ENCODE measurements around the gene ZNF740. TPM values are rescaled to one million over a fixed set of nuclear protein-coding genes. Genes with fewer than 3 reads are reported as not detected.

The ZNF740 gene
- polyA plus RNA-seq, 1 donor from 2014 or later, result 24.3 TPM

DNA sequence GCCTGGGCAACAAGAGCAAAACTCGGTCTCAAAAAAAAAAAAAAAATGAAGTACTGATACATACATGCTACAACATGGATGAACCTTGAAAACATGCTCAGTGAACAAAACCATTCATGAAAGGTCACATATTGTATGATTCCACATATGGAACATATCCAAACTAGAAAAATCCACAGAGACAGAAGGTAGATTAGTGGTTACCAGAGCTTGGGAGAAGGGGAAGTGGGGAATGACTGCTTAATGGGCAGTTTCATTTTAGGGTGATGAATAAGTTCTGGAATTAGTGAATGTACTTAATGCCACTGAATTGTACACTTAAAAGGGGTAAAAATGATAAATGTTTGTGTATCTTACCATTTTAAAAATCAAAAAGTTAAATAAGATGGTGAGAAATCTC is 23.8 kb downstream of the ZNF740 start:
- Histone ChIP-seq H3K27ac (ENCODE audit: low read length) (no peak overlapping the region), H3K79me2 (replicated peaks; ENCODE audit: insufficient read depth, low read length) (no peaks in the 10 kb centered on the region), H3K4me3 (ENCODE audit: low read length) (no peak overlapping the region), H3F3A (ENCODE audit: insufficient read depth, low read length, poor library complexity, severe bottlenecking) (no peaks in the 10 kb centered on the region), H3K9me3 (ENCODE audit: low read length) (no peaks in the 10 kb centered on the region), H3K36me3 (ENCODE audit: insufficient read depth, low read length) (no peaks in the 10 kb centered on the region), H3K4me2 (ENCODE audit: low read length) (no peak overlapping the region), H2AFZ (ENCODE audit: low read depth, low read length) (no peak overlapping the region), H3K9me2 (ENCODE audit: insufficient read depth, low read length) (no peaks in the 10 kb centered on the region), H3K27me3 (ENCODE audit: insufficient read depth, low read depth, low read length) (no peaks in the 10 kb centered on the region), H4K20me1 (ENCODE audit: insufficient read depth) (no peaks in the 10 kb centered on the region), H3K9ac (ENCODE audit: low read length) (no peak overlapping the region)
- TF ChIP-seq TAF1 (IDR thresholded peaks at IDR 0.05; ENCODE audit: low read depth) (no peak), POLR2AphosphoS5 (IDR thresholded peaks at IDR 0.05) (no peak), EP300 (conservative IDR thresholded peaks at IDR 0.05; ENCODE audit: poor library complexity, severe bottlenecking) (no peak)
- TF ChIP-seq, protein P1, sequence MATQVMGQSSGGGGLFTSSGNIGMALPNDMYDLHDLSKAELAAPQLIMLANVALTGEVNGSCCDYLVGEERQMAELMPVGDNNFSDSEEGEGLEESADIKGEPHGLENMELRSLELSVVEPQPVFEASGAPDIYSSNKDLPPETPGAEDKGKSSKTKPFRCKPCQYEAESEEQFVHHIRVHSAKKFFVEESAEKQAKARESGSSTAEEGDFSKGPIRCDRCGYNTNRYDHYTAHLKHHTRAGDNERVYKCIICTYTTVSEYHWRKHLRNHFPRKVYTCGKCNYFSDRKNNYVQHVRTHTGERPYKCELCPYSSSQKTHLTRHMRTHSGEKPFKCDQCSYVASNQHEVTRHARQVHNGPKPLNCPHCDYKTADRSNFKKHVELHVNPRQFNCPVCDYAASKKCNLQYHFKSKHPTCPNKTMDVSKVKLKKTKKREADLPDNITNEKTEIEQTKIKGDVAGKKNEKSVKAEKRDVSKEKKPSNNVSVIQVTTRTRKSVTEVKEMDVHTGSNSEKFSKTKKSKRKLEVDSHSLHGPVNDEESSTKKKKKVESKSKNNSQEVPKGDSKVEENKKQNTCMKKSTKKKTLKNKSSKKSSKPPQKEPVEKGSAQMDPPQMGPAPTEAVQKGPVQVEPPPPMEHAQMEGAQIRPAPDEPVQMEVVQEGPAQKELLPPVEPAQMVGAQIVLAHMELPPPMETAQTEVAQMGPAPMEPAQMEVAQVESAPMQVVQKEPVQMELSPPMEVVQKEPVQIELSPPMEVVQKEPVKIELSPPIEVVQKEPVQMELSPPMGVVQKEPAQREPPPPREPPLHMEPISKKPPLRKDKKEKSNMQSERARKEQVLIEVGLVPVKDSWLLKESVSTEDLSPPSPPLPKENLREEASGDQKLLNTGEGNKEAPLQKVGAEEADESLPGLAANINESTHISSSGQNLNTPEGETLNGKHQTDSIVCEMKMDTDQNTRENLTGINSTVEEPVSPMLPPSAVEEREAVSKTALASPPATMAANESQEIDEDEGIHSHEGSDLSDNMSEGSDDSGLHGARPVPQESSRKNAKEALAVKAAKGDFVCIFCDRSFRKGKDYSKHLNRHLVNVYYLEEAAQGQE (IDR thresholded peaks at IDR 0.05; ENCODE audit: borderline replicate concordance), result no peak

DNA sequence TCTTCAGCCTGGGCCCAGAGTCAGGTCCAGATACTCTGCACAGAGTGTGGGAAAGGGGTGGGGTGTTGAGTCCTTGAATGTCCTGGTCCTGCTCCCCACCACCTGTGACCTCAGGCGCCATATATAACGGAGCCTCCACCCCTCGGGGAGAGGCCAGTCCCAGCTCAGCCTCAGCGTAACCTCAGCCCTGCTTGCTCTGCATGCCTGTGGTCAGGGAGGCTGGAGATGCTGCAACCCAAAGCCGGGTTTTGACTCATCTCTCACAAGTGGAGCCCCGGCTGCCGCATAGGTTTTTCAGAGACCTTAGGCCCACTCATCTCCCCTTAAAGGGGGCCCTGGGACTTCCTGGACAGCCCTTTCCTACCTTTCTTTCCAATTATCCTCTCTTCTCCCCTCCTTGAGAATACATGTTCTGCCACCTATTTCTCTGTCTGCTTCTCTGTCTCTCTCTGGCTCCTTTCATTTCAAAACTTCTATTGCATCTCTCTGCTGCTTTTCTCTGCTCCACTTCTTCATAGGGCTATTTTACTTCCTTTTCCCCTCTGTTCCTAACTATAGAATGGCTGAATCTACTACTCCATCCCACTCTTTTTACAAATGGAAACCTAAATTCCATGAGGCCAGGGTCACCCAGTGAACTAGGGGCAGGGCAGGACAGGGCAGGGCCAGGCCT is 25.4 kb downstream of the ZNF740 start:
- H3K9me2 ChIP-seq (ENCODE audit: insufficient read depth, low read length), result no peaks in the 10 kb centered on the region
- no peaks in the 10 kb centered on the region for H3K27me3 ChIP-seq (ENCODE audit: insufficient read depth, low read depth, low read length)
- no peaks in the 10 kb centered on the region for H3K79me2 ChIP-seq (replicated peaks; ENCODE audit: insufficient read depth, low read length)
- no peak for TF ChIP-seq EP300 (conservative IDR thresholded peaks at IDR 0.05; ENCODE audit: poor library complexity, severe bottlenecking)
- TF ChIP-seq, protein P1 (IDR thresholded peaks at IDR 0.05; ENCODE audit: borderline replicate concordance), result no peak
- no peaks in the 10 kb centered on the region for H3K9me3 ChIP-seq (ENCODE audit: low read length)
- no peak overlapping the region for H2AFZ ChIP-seq (ENCODE audit: low read depth, low read length)
- no peak overlapping the region for H3K27ac ChIP-seq (ENCODE audit: low read length)
- H3K4me3 ChIP-seq (ENCODE audit: low read length), result no peak overlapping the region
- no peak overlapping the region for H3K4me2 ChIP-seq (ENCODE audit: low read length)
- H3K36me3 ChIP-seq (ENCODE audit: insufficient read depth, low read length), result no peaks in the 10 kb centered on the region
- no peaks in the 10 kb centered on the region for H4K20me1 ChIP-seq (ENCODE audit: insufficient read depth)
- H3K9ac ChIP-seq (ENCODE audit: low read length), result no peak overlapping the region
- no peaks in the 10 kb centered on the region for H3F3A ChIP-seq (ENCODE audit: insufficient read depth, low read length, poor library complexity, severe bottlenecking)

DNA sequence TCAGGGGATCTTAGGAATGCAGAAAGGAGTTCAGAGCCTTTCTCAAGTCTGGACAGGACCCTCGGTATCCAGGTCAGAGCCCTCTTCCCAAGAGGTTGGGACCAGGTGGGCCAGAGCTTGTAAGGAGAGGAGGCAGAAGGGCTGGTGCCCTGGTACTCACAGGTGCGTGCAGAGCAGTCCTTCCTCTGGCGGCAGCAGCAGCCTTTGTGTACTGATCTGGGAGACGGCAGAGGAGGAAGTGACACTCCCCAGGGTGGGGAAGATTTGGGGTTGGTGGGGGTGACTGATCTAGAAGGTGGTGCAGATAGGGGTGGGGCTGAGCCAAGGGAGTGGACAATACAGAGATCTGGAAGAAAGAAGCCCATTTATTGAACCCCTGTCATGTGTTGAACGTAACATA is 26.5 kb downstream of the ZNF740 start, which contains the start of gene ITGB7:
Gene ITGB7 (minus strand): TSS at position 210 of the 400 bp plus-strand sequence. CDS start 6,808 bp downstream, outside the sequence.
- no peak within 1 kb of the TSS for H3K4me3 ChIP-seq (ENCODE audit: low read length)
- TF ChIP-seq, protein P1 (IDR thresholded peaks at IDR 0.05; ENCODE audit: borderline replicate concordance), result no peak
- TF ChIP-seq RAD21 (conservative IDR thresholded peaks at IDR 0.05), result no peak
- TF ChIP-seq SMC3 (conservative IDR thresholded peaks at IDR 0.05; ENCODE audit: poor library complexity), result no peak
- TF ChIP-seq EZH2 (IDR thresholded peaks at IDR 0.05; ENCODE audit: borderline replicate concordance, insufficient read depth, low read length, poor library complexity, severe bottlenecking), result no peak
- TF ChIP-seq TAF1 (IDR thresholded peaks at IDR 0.05; ENCODE audit: low read depth), result no peak
- TF ChIP-seq, protein P2, sequence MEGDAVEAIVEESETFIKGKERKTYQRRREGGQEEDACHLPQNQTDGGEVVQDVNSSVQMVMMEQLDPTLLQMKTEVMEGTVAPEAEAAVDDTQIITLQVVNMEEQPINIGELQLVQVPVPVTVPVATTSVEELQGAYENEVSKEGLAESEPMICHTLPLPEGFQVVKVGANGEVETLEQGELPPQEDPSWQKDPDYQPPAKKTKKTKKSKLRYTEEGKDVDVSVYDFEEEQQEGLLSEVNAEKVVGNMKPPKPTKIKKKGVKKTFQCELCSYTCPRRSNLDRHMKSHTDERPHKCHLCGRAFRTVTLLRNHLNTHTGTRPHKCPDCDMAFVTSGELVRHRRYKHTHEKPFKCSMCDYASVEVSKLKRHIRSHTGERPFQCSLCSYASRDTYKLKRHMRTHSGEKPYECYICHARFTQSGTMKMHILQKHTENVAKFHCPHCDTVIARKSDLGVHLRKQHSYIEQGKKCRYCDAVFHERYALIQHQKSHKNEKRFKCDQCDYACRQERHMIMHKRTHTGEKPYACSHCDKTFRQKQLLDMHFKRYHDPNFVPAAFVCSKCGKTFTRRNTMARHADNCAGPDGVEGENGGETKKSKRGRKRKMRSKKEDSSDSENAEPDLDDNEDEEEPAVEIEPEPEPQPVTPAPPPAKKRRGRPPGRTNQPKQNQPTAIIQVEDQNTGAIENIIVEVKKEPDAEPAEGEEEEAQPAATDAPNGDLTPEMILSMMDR (IDR thresholded peaks at IDR 0.05; ENCODE audit: poor library complexity, severe bottlenecking), result no peak
- no peak for TF ChIP-seq EP300 (conservative IDR thresholded peaks at IDR 0.05; ENCODE audit: poor library complexity, severe bottlenecking)
- TF ChIP-seq POLR2AphosphoS5 (IDR thresholded peaks at IDR 0.05), result no peak

More for the DNA sequence above, 26.5 kb downstream of the ZNF740 start, which contains the start of gene ITGB7:
- H2AFZ ChIP-seq (ENCODE audit: low read depth, low read length), result no peak within 1 kb of the TSS
- H3K79me2 ChIP-seq (replicated peaks; ENCODE audit: insufficient read depth, low read length), result no peaks in the 10 kb centered on the region
- H3K27me3 ChIP-seq (ENCODE audit: insufficient read depth, low read depth, low read length), result no peaks in the 10 kb centered on the region
- H3K9me3 ChIP-seq (ENCODE audit: low read length), result no peaks in the 10 kb centered on the region
- H4K20me1 ChIP-seq (ENCODE audit: insufficient read depth), result no peaks in the 10 kb centered on the region
- H3K4me2 ChIP-seq (ENCODE audit: low read length), result no peak within 1 kb of the TSS
- no peaks in the 10 kb centered on the region for H3K36me3 ChIP-seq (ENCODE audit: insufficient read depth, low read length)
- H3K9me2 ChIP-seq (ENCODE audit: insufficient read depth, low read length), result no peaks in the 10 kb centered on the region
- no peaks in the 10 kb centered on the region for H3F3A ChIP-seq (ENCODE audit: insufficient read depth, low read length, poor library complexity, severe bottlenecking)
- no peak within 1 kb of the TSS for H3K9ac ChIP-seq (ENCODE audit: low read length)
- H3K27ac ChIP-seq (ENCODE audit: low read length), result no peak within 1 kb of the TSS

Measured in neural cell (in vitro differentiated cells).